Panc1 (cell line): Measurements from ENCODE around the gene RNF25.

Source experiments
- CTCF ChIP-seq: fragments of 450-650 bp; IDR thresholded peaks from 2 replicates; pipeline ENCODE4 v1.5.1; 2017; ENCODE audit warnings: mild to moderate bottlenecking
- POLR2AphosphoS5 ChIP-seq: IDR thresholded peaks from 2 replicates; pipeline ENCODE4 v1.6.1; 2012; ENCODE audit warnings: mild to moderate bottlenecking, low read depth, low read length, moderate library complexity
- TCF7L2 ChIP-seq: IDR thresholded peaks from 2 replicates; pipeline ENCODE4 v1.6.1; 2011; ENCODE audit warnings: mild to moderate bottlenecking, low read depth, low read length, inconsistent platforms

DNA sequence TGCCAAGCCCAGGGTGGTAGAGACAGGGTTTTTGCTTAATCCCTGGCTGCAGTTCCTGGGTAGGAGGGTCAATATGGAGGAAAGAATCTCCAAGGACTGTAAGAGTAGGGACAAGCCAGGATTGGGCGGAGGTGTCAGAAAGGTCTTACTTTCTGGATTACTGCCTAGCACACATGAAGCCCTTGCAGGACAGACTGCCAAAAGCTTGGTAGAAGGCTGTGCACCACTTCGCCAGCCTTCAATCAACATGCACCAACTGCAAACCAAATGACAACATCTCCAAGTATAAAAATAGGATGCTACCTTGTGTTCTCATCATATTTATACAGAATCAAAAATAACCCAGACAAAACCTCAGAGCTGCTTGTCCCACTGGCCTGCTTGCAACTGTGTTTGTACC is 16.1 kb downstream of the RNF25 start:
- no peak for TF ChIP-seq CTCF
- no peak for TF ChIP-seq POLR2AphosphoS5
- TF ChIP-seq TCF7L2: no peak
